GM10266 (cell line): Measurements from ENCODE around the gene TNNI3K.

ENCODE experiments used
- DNase-seq: peaks from one replicate; pipeline ENCODE4 v3.0.0; 2012; ENCODE audit errors: extremely low spot score
- TF ChIP-seq, protein P1 (sequence below): IDR thresholded peaks from 2 replicates; pipeline ENCODE4 v1.5.1; 2012; ENCODE audit warnings: mild to moderate bottlenecking, low read depth; ENCODE audit not compliant: control insufficient read depth, insufficient read depth; ENCODE audit errors: missing control alignments

Gene TNNI3K

DNA sequence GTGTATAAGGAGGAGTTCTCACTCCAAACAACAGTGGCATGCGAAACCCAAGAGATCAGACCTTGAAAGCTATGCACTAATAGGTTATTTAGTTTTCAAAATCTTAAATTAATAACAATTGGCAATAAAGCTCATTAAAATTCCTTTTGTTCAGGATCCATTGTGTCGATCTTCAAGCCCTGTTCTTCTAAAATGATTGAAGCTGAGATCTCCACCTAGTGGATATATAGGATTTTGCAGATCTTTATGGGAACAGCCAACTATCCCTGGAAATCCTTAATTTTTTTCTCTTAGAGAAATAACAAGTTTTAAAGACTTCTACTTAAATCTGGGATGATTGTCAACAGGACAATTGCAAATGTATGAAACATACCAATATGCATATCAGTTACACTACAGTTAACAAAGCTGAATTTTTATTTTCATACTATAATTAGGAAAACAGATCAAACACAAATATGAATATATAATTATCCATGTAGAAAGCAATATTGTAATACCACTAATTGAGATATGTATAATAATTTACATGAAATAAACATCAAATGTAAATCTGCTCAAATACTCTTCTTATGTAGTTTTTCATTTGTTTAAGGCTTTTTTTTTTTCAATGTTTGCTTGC is 233.9 kb downstream of the TNNI3K start:
- peak; percentile 32 for DNase-seq
- TF ChIP-seq, protein P1, sequence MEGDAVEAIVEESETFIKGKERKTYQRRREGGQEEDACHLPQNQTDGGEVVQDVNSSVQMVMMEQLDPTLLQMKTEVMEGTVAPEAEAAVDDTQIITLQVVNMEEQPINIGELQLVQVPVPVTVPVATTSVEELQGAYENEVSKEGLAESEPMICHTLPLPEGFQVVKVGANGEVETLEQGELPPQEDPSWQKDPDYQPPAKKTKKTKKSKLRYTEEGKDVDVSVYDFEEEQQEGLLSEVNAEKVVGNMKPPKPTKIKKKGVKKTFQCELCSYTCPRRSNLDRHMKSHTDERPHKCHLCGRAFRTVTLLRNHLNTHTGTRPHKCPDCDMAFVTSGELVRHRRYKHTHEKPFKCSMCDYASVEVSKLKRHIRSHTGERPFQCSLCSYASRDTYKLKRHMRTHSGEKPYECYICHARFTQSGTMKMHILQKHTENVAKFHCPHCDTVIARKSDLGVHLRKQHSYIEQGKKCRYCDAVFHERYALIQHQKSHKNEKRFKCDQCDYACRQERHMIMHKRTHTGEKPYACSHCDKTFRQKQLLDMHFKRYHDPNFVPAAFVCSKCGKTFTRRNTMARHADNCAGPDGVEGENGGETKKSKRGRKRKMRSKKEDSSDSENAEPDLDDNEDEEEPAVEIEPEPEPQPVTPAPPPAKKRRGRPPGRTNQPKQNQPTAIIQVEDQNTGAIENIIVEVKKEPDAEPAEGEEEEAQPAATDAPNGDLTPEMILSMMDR: peak; percentile 38

GRCh38 chr1:74470251-74470650 is 235.1 kb downstream of the TNNI3K start:
- TF ChIP-seq, protein P1: no peak
- no peak for DNase-seq

- DNase-seq: no peak
- TF ChIP-seq, protein P1: no peak
Measured at GRCh38 chr1:74470936-74471335, 235.7 kb downstream of the TNNI3K start.

DNA sequence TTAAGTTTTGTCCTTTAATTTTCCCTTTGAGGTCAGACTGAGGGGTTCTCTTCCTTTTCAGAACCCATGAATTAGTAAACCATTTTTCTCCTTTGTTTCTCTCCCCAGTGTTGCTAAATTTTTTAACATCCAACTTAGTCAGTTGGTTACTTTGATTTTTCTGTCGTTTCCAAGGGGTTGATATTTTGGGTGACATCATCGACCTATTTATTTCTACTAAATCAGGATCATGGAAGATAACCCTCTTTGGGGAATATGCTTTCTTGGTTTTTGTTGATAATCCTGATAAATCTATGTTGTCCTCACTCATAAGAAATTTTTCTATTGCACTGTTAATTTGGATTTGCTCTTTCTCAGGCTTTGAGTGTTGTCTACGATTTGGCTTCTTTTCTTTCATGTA is 236.3 kb downstream of the TNNI3K start:
- TF ChIP-seq, protein P1: no peak
- DNase-seq: no peak

GRCh38 chr1:74474585-74474984 is 239.4 kb downstream of the TNNI3K start:
- no peak for DNase-seq
- TF ChIP-seq, protein P1: no peak

GRCh38 chr1:74478979-74479378 is 243.8 kb downstream of the TNNI3K start:
- DNase-seq: no peak
- TF ChIP-seq, protein P1: no peak

GRCh38 chr1:74480068-74480467 is 244.9 kb downstream of the TNNI3K start:
- DNase-seq: no peak
- TF ChIP-seq, protein P1: no peak
